ENCODE data around the gene SLC17A9.

The SLC17A9 gene

GRCh38 chr20:62947532-62948300 is 4.8 kb upstream of the SLC17A9 start:
- DNase-seq (ENCODE audit: low read depth) = no peak
- no peak overlapping the region for H3K4me3 ChIP-seq (ENCODE audit: low read depth, low read length)
- TF ChIP-seq CTCF (IDR thresholded peaks at IDR 0.05; ENCODE audit: low read depth, low read length, missing control alignments) = no peak

- TF ChIP-seq CTCF (IDR thresholded peaks at IDR 0.05; ENCODE audit: low read depth, low read length, missing control alignments) = no peak
- no peak for DNase-seq (ENCODE audit: low read depth)
- H3K4me3 ChIP-seq (ENCODE audit: low read depth, low read length) = no peak overlapping the region
Measured at GRCh38 chr20:62949153-62949821, 3.2 kb upstream of the SLC17A9 start.

GRCh38 chr20:62949962-62950361 is 2.5 kb upstream of the SLC17A9 start:
- no peak overlapping the region for H3K4me3 ChIP-seq (ENCODE audit: low read depth, low read length)
- no peak for TF ChIP-seq CTCF (IDR thresholded peaks at IDR 0.05; ENCODE audit: low read depth, low read length, missing control alignments)
- no peak for DNase-seq (ENCODE audit: low read depth)

GRCh38 chr20:62950741-62951140 is 1.8 kb upstream of the SLC17A9 start:
- no peak for DNase-seq (ENCODE audit: low read depth)
- H3K4me3 ChIP-seq (ENCODE audit: low read depth, low read length) = no peak overlapping the region
- TF ChIP-seq CTCF (IDR thresholded peaks at IDR 0.05; ENCODE audit: low read depth, low read length, missing control alignments) = no peak

- TF ChIP-seq CTCF (IDR thresholded peaks at IDR 0.05; ENCODE audit: low read depth, low read length, missing control alignments) = no peak
- DNase-seq (ENCODE audit: low read depth) = no peak
- peak overlapping the region; percentile 94 for H3K4me3 ChIP-seq (ENCODE audit: low read depth, low read length)
Measured at GRCh38 chr20:62951143-62951895, 1.2 kb upstream of the SLC17A9 start.

GRCh38 chr20:62951896-62952372 is 575 bp upstream of the SLC17A9 start:
- no peak for TF ChIP-seq CTCF (IDR thresholded peaks at IDR 0.05; ENCODE audit: low read depth, low read length, missing control alignments)
- DNase-seq (ENCODE audit: low read depth) = no peak
- peak overlapping the region; percentile 94 for H3K4me3 ChIP-seq (ENCODE audit: low read depth, low read length)
